MCF 10A (cell line): Measurements from ENCODE around the gene DNM3. TPM values are rescaled to one million over a fixed set of nuclear protein-coding genes. Genes with fewer than 3 reads are reported as not detected.

Experiments used
- BruUV-seq: library from RNA; stranded (reverse); fragments of 400-500 nt; replicated peaks from 2 replicates; lab custom pipeline; 2021; lab: Mats Ljungman, UMichigan
- CTCF ChIA-PET: fragments of 300-600 bp; sonication (Branson Sonifier 250); formaldehyde crosslinking; extraction: SDS; loops from one replicate; lab custom pipeline; 2021; ENCODE audit warnings: antibody characterized with exemption, inconsistent platforms; lab: Yijun Ruan, JAX
- POLR2A ChIA-PET: fragments of 300-600, 350-650 bp; sonication (Branson Sonifier 250); formaldehyde crosslinking; extraction: SDS; loops from one replicate; lab custom pipeline; 2020; ENCODE audit warnings: antibody characterized with exemption, inconsistent platforms; lab: Yijun Ruan, JAX
- DNase-seq: peaks from one replicate; pipeline ENCODE4 v3.0.0-alpha.2; 2018; ENCODE audit not compliant: unreplicated experiment
- H3K27ac Mint-ChIP-seq: one replicate; pipeline ENCODE4 v1.8.0; 2022; ENCODE audit warnings: mild to moderate bottlenecking, low read depth, mixed read lengths; ENCODE audit not compliant: unreplicated experiment
- H3K27me3 Mint-ChIP-seq: one replicate; pipeline ENCODE4 v1.8.0; 2022; ENCODE audit warnings: mixed read lengths; ENCODE audit not compliant: insufficient read depth, unreplicated experiment
- H3K36me3 Mint-ChIP-seq: one replicate; pipeline ENCODE4 v1.8.0; 2022; ENCODE audit warnings: mild to moderate bottlenecking, moderate library complexity, mixed read lengths; ENCODE audit not compliant: insufficient read depth, unreplicated experiment
- H3K4me1 Mint-ChIP-seq: one replicate; pipeline ENCODE4 v1.8.0; 2022; ENCODE audit warnings: mixed read lengths; ENCODE audit not compliant: insufficient read depth, unreplicated experiment
- H3K4me3 Mint-ChIP-seq: one replicate; pipeline ENCODE4 v1.8.0; 2022; ENCODE audit warnings: mild to moderate bottlenecking, moderate library complexity, mixed read lengths; ENCODE audit not compliant: unreplicated experiment
- H3K9me3 Mint-ChIP-seq: one replicate; pipeline ENCODE4 v1.8.0; 2022; ENCODE audit warnings: mixed read lengths; ENCODE audit not compliant: unreplicated experiment
- CTCF ChIP-seq: fragments of 200-600 bp; IDR thresholded peaks from one replicate; pipeline ENCODE4 v1.8.0; 2022; ENCODE audit warnings: antibody characterized with exemption, mild to moderate bottlenecking; ENCODE audit not compliant: unreplicated experiment
- intact Hi-C: fragments of 100-400 bp; cut with micrococcal nuclease; formaldehyde crosslinking; loops from 2 replicates; pipeline ENCODE4 v1.14.1; 2022
- total RNA-seq: library from RNA; stranded (reverse); gene quantifications from 2 replicates; pipeline ENCODE4 v1.2.3, GENCODE V29; 2022

DNM3 gene
- total RNA-seq, 1 experiment from 2014 or later, result 0.68 TPM

DNA sequence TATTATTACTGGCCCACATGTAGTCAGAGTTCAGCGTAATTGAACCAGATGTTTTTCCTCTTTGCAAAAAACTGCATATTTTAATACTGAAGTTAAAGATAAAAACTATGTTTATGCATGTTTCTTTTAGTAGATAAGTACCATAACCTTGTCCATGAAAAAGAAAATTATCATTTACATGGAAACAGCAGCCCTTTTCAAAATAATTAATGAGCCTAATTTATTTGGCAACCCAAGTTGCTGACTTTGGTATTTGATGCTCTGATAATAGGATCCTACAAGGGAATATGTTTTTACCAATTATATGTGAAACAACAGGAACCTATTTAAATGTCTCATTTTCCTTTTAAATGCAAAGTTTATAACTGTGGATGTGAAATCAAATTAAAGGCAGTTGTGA lies 297.9 kb downstream of the DNM3 start:
- intact Hi-C loops, result no loop called here
- Mint-ChIP-seq H3K4me1 (peaks cover 8% of the 10 kb centered on the region), H3K4me3 (no peak overlapping the region), H3K27ac (no peak overlapping the region), H3K9me3 (no peaks in the 10 kb centered on the region), H3K27me3 (no peaks in the 10 kb centered on the region), H3K36me3 (no peaks in the 10 kb centered on the region)
- no peak for DNase-seq
- CTCF ChIA-PET, result no interaction called here
- POLR2A ChIA-PET, result interaction anchor here (0.8 to 1.2 kb wide), 2 partner anchors 9 to 148 kb away, joined by 3 to 6 read pairs; no protein-coding TSS in a partner anchor
- TF ChIP-seq CTCF, result no peak
- no TSS peak for BruUV-seq

DNA sequence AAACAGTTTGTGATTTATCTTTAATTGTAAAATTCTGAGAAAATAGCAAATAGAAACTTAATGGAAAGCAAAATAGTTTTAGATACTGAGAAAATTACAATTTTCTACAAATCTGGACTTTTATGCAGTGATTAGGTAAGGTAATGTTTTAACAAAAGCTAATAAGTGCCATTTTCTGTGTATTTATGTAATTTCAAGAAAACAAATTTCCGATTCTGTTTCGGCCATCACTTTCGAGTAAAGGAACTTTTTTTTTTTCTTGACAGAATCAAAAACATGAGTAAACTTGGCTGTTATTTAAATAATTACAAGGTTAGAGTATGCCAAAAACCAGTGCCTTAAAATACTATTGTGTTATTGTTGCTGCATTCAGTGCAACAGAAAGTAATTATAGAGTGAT lies 298.8 kb downstream of the DNM3 start:
- ChIA-PET CTCF (interaction anchor here (0.6 kb wide), 2 partner anchors 143 to 397 kb away, joined by 3 read pairs; no protein-coding TSS in a partner anchor), POLR2A (interaction anchor here (0.6 to 1.2 kb wide), 4 partner anchors 9 to 255 kb away, joined by 3 to 6 read pairs (median 3); no protein-coding TSS in a partner anchor)
- no peak overlapping the region for H3K27ac Mint-ChIP-seq
- peaks cover 8% of the 10 kb centered on the region for H3K4me1 Mint-ChIP-seq
- H3K27me3 Mint-ChIP-seq, result no peaks in the 10 kb centered on the region
- no TSS peak for BruUV-seq
- no peak for DNase-seq
- no peak for TF ChIP-seq CTCF
- intact Hi-C loops, result no loop called here
- no peak overlapping the region for H3K4me3 Mint-ChIP-seq
- H3K36me3 Mint-ChIP-seq, result no peaks in the 10 kb centered on the region
- no peaks in the 10 kb centered on the region for H3K9me3 Mint-ChIP-seq

DNA sequence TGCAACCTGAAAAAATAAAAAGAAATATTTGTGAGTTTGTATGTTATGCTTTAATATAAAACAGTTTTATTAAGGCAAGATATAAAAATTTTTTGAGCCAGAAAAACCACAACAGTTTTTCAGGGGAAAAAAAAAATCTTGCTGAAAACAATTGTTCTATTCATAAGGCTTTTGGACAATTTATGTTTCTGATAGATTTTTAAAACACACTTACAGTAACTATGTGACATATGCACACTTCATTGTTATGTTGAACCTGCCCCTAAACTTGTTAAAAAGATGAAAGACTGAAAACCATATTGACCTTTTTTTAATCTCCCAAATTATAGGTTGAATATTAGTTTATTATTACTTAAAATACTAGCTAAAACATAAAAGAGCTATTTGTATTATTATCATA lies 299.3 kb downstream of the DNM3 start:
- no peak overlapping the region for H3K27ac Mint-ChIP-seq
- H3K36me3 Mint-ChIP-seq, result no peaks in the 10 kb centered on the region
- intact Hi-C loops, result no loop called here
- CTCF ChIA-PET, result interaction anchor here (0.6 to 0.7 kb wide), 3 partner anchors 234 to 397 kb away, joined by 3 read pairs; no protein-coding TSS in a partner anchor
- H3K4me1 Mint-ChIP-seq, result peaks cover 8% of the 10 kb centered on the region
- no peak overlapping the region for H3K4me3 Mint-ChIP-seq
- POLR2A ChIA-PET, result interaction anchor here (0.6 kb wide), 1 partner anchor 22 kb away, joined by 3 read pairs; no protein-coding TSS in a partner anchor
- BruUV-seq, result no TSS peak
- no peak for DNase-seq
- no peaks in the 10 kb centered on the region for H3K27me3 Mint-ChIP-seq
- no peaks in the 10 kb centered on the region for H3K9me3 Mint-ChIP-seq
- TF ChIP-seq CTCF, result no peak

DNA sequence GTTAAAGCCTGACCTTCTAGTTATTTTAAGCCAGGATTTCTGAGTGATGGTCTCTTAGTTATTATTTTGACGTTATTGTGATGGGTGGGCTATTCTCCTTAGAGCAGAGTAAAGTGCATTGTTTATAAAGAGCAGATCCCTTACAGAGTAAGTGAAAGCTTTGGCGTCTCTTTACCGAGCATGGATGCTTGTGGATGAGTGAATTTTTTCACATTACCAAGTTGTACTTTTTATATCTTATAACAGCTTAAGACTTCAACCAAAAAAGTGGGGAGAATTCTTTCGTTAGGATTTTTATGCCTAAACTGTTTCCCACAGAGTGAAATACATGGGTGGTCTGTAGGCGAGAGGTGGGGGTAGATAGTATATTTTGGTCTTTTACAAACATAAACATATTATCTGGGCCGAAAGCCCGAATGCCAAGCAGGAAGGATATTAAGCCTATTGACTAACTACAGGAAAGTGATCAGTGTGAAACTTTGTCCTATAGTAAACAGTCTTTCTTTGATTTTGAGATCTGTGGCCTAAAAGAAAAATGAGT lies 300.1 kb downstream of the DNM3 start:
- H3K4me1 Mint-ChIP-seq, result peaks cover 8% of the 10 kb centered on the region
- intact Hi-C loops, result no loop called here
- H3K27me3 Mint-ChIP-seq, result no peaks in the 10 kb centered on the region
- POLR2A ChIA-PET, result no interaction called here
- no peak for TF ChIP-seq CTCF
- H3K27ac Mint-ChIP-seq, result no peak overlapping the region
- CTCF ChIA-PET, result interaction anchor here (0.7 to 1.4 kb wide), 2 partner anchors 52 to 233 kb away, joined by 3 to 4 read pairs; no protein-coding TSS in a partner anchor
- no TSS peak for BruUV-seq
- no peak for DNase-seq
- H3K36me3 Mint-ChIP-seq, result no peaks in the 10 kb centered on the region
- H3K4me3 Mint-ChIP-seq, result no peak overlapping the region
- H3K9me3 Mint-ChIP-seq, result no peaks in the 10 kb centered on the region
